Esophagus muscularis mucosa (tissue), 4 donors: ENCODE data around the gene FANCC. TPM values are rescaled to one million over a fixed set of nuclear protein-coding genes. Genes with fewer than 3 reads are reported as not detected.

ENCODE experiments used
- DNase-seq: peaks from one replicate; pipeline ENCODE4 v3.0.0-alpha.2; 2017; ENCODE audit errors: extremely low spot score
- H3K27ac ChIP-seq, 4 donors: fragments of 200-600 bp; sonication (generic); replicated peaks in 1 of 4; 1 replicate in 3 of 4; 2 replicates in 1 of 4; pipeline ENCODE4 v1.5.1; 2016 to 2019; ENCODE audit warnings: mild to moderate bottlenecking in 1 of 4
- H3K27me3 ChIP-seq, 4 donors: fragments of 200-600 bp; sonication (generic); one replicate each; pipeline versions ENCODE4 v1.5.1 to v1.6.0; 2016 to 2019
- H3K36me3 ChIP-seq, 4 donors: fragments of 200-600 bp; sonication (generic); one replicate each; pipeline ENCODE4 v1.5.1; 2016 to 2019
- H3K4me1 ChIP-seq, 4 donors: fragments of 200-600 bp; sonication (generic); one replicate each; pipeline ENCODE4 v1.5.1; 2016 to 2019
- H3K4me3 ChIP-seq, 4 donors: fragments of 200-600 bp; sonication (generic); 1 replicate in 2 of 4; 2 replicates in 2 of 4; pipeline ENCODE4 v1.5.1; 2016 to 2019; ENCODE audit warnings: mild to moderate bottlenecking in 4 of 4, moderate library complexity in 1 of 4
- H3K9me3 ChIP-seq, 4 donors: fragments of 200-600 bp; sonication (generic); 1 replicate in 3 of 4; 2 replicates in 1 of 4; pipeline ENCODE4 v1.5.1; 2016 to 2019
- CTCF ChIP-seq, 3 experiments: fragments of 200-600 bp in 2 of 3; fragments of 450-650 bp in 1 of 3; sonication (generic) in 2 of 3; IDR thresholded peaks; one replicate each; pipeline ENCODE4 v1.5.1; 2017 to 2019; ENCODE audit warnings: antibody characterized with exemption in 3 of 3, mild to moderate bottlenecking in 2 of 3, moderate library complexity in 1 of 3
- EP300 ChIP-seq: sonication (generic); formaldehyde crosslinking; IDR thresholded peaks from one replicate; pipeline ENCODE4 v1.6.1; 2017; ENCODE audit warnings: antibody characterized with exemption
- POLR2A ChIP-seq: fragments of 450-650 bp; IDR thresholded peaks from one replicate; pipeline ENCODE4 v1.6.1; 2017; ENCODE audit warnings: antibody characterized with exemption, moderate library complexity, mild to moderate bottlenecking, low read depth
- POLR2AphosphoS5 ChIP-seq, 2 donors: sonication (generic); formaldehyde crosslinking; IDR thresholded peaks; one replicate each; pipeline ENCODE4 v1.6.1; 2017; ENCODE audit warnings: antibody characterized with exemption in 2 of 2
- WGBS: methylation state at CpG from one replicate; pipeline ENCODE4 v1.1.5; 2018; 5-methylcytosine and 5-hydroxymethylcytosine counted together
- intact Hi-C: fragments of 100-400 bp; cut with DNase I; formaldehyde crosslinking; loops from one replicate; pipeline ENCODE4 v1.15.1; 2023
- total RNA-seq, 4 donors: library from RNA; depleted of rRNA; stranded (reverse); fragments of >200 nt; gene quantifications; one replicate each; pipeline versions ENCODE4 v1.1.0 to v1.2.1, GENCODE V29; 2016

The FANCC gene
- total RNA-seq, 4 donors from 2014 or later = 5.3 to 9.5 (median 6.8) TPM

DNA sequence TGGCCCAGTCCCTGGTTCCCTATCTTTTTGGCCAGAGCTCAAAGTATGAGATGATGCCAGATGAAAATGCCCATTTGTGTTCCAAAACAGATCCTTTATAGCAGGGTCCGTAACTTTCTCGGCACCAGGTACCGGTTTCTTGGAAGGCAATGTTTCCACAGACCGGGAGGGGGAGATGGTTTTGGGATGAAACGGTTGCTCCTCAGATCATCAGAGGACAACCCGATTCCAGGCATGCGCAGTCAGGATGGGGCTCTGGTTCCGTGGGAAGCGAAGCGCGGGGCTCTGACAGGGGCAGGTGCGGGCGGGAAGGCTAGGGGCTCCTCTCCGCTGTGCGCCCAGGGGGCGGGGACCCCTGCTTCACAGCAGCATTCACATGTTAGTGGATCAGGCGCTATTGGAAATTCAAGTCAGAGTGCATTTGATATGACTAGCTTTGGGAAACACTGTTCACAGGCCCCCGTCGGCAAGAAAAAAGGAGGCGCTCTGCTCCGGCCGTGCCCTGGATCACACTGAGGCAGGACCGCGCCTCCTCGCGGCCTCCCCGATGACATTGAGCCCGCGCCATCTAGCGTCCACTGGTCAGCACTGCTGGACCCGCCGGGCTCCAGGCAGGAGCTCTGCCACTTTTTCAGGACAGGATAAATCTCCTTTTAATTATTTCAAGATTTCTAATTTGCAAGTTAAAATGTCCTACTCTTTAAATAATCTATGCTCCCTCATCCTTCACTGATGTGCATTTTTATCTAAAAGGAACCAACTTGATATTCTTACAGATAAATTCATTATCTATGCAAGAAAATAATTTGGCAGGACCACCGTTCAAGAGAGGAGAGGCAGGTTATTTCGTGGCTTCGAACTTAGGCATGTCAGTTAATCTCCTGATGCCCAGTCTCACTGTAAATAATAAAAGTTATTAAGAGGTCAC lies 190.0 kb downstream of the FANCC start:
- H3K4me1 ChIP-seq = peaks cover 6 to 46% (median 41%) of the 10 kb centered on the region in 4 donors
- intact Hi-C loops = loop anchor here (2.0 kb wide), 1 partner anchor 345 kb away; no protein-coding TSS in a partner anchor
- H3K27me3 ChIP-seq = no peaks in the 10 kb centered on the region
- no peaks in the 10 kb centered on the region for H3K36me3 ChIP-seq
- peak overlapping the region; percentile 29 to 61 (median 46) for H3K27ac ChIP-seq
- WGBS = 11% methylated on average over 27 of the region's 35 CpGs
- no peaks in the 10 kb centered on the region for H3K9me3 ChIP-seq
- TF ChIP-seq CTCF (IDR thresholded peaks at IDR 0.05) (peak; percentile 92 to 98 (median 98)), POLR2A (no peak), POLR2AphosphoS5 (IDR thresholded peaks at IDR 0.05) (peak; percentile 50 to 68)
- DNase-seq = no peak
- H3K4me3 ChIP-seq = peak overlapping the region; percentile 41 to 55 (median 50)

GRCh38 chr9:95126739-95127138 lies 190.8 kb downstream of the FANCC start:
- DNase-seq = no peak
- 75% methylated on average over 9 of the region's 9 CpGs for WGBS
- no peak for TF ChIP-seq POLR2AphosphoS5 (IDR thresholded peaks at IDR 0.05)
- TF ChIP-seq CTCF (IDR thresholded peaks at IDR 0.05) = no peak
- TF ChIP-seq POLR2A = no peak
- TF ChIP-seq EP300 = no peak
- no peaks in the 10 kb centered on the region for H3K36me3 ChIP-seq
- no peaks in the 10 kb centered on the region for H3K9me3 ChIP-seq
- peak overlapping the region; percentile 29 to 61 (median 46) for H3K27ac ChIP-seq
- peaks cover 6 to 41% (median 37%) of the 10 kb centered on the region in 4 donors for H3K4me1 ChIP-seq
- no peaks in the 10 kb centered on the region for H3K27me3 ChIP-seq
- intact Hi-C loops = loop anchor here (2.0 kb wide), 1 partner anchor 344 kb away; no protein-coding TSS in a partner anchor
- no peak overlapping the region for H3K4me3 ChIP-seq

DNA sequence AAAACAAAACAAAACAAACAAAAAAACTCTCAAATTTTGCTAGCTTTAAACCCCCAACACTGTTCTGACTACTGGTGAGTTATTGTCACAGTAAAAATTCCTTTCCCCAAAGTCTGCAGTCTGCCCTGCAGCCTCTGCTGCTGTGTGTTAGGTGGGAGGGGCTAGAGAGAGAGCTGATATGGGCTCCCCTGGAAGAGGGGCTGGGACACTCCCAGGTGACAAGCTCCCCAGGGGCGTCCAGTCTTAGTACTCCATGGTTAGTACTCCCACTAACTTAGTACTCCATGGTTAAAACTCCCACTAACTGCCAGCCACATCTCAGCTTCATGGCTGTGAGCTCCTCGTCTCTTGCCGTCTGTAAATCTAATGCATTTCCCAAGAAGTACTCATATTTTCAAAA lies 191.9 kb downstream of the FANCC start:
- no peak overlapping the region for H3K4me3 ChIP-seq
- intact Hi-C loops = loop anchor here (2.0 kb wide), 1 partner anchor 343 kb away; no protein-coding TSS in a partner anchor
- H3K27ac ChIP-seq = peak overlapping the region in 2 of 4 donors; percentile 47 to 61
- H3K27me3 ChIP-seq = no peaks in the 10 kb centered on the region
- 80% methylated on average over 3 of the region's 3 CpGs for WGBS
- H3K36me3 ChIP-seq = no peaks in the 10 kb centered on the region
- no peak for TF ChIP-seq CTCF (IDR thresholded peaks at IDR 0.05)
- no peak for TF ChIP-seq EP300
- TF ChIP-seq POLR2A = no peak
- TF ChIP-seq POLR2AphosphoS5 (IDR thresholded peaks at IDR 0.05) = no peak
- DNase-seq = no peak
- H3K9me3 ChIP-seq = no peaks in the 10 kb centered on the region
- peaks cover 6 to 33% (median 31%) of the 10 kb centered on the region in 4 donors for H3K4me1 ChIP-seq

DNA sequence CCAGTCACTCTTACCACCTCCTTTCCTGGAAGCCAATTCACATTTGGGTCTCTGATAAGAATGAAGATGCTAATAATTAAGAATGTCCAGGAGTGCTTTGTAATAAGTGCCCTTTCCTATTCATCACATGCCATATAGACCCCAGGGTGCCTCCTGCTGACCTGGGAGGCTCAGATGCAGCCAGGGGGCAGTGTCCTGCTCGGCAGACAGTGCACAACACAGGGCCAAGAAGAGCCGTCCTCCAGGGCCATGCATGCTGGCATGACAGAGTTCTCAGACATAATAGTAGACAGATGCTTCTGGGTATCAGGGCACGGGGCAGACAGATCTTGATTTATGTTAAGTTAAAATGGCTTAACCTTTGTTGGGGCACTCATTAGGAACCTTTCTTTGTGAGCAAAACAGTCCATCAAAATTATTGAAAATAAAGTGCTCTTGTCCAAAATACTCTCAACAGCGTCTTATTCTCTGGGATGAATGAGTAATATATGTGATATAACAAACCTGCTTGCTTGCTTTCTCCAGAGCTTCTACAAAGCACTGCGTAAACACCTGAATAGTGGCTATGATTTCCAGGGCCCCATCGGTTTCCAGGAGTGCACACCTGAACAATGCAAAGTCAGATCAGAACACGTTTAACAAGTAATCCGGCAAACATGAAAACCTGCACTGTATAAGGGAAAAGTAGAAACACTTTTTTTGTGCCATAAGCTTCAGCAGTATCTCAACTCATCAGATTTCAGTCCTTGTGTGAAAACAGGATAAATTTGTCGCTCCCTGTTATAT lies 192.7 kb downstream of the FANCC start:
- WGBS = 71% methylated on average over 9 of the region's 9 CpGs
- TF ChIP-seq EP300 (no peak), CTCF (IDR thresholded peaks at IDR 0.05) (peak; percentile 18 to 37 (median 29)), POLR2AphosphoS5 (IDR thresholded peaks at IDR 0.05) (no peak)
- Histone ChIP-seq H3K4me3 (no peak overlapping the region), H3K4me1 (peaks cover 6 to 28% (median 24%) of the 10 kb centered on the region in 4 donors), H3K27ac (no peak overlapping the region), H3K36me3 (no peaks in the 10 kb centered on the region), H3K9me3 (no peaks in the 10 kb centered on the region), H3K27me3 (no peaks in the 10 kb centered on the region)
- no peak for DNase-seq
- intact Hi-C loops = no loop called here
